Neutrophil (primary cell): ENCODE results near the gene DHRS7B.

ENCODE experiments used
- H3K27ac ChIP-seq: fragments of 200-600 bp; sonication (generic); 2 replicates; pipeline ENCODE4 v1.5.1; 2016; ENCODE audit warnings: mild to moderate bottlenecking, moderate library complexity
- H3K27me3 ChIP-seq: fragments of 200-600 bp; sonication (generic); 2 replicates; pipeline ENCODE4 v1.6.0; 2016; ENCODE audit warnings: mild to moderate bottlenecking
- H3K36me3 ChIP-seq: fragments of 200-600 bp; sonication (generic); 2 replicates; pipeline ENCODE4 v1.5.1; 2017
- H3K4me1 ChIP-seq, 2 experiments: fragments of 200-600 bp in 1 of 2; sonication (generic) in 1 of 2; 1 replicate in 1 of 2; 2 replicates in 1 of 2; pipeline versions ENCODE4 v1.5.1 to v1.6.1; 2013 to 2016; ENCODE audit warnings: low read depth in 1 of 2, low read length in 1 of 2, mild to moderate bottlenecking in 1 of 2, moderate library complexity in 1 of 2; ENCODE audit not compliant: control insufficient read depth in 1 of 2, insufficient read depth in 1 of 2
- H3K4me3 ChIP-seq, 2 experiments: fragments of 200-600 bp in 1 of 2; sonication (generic) in 1 of 2; 1 replicate in 1 of 2; 2 replicates in 1 of 2; pipeline ENCODE4 v1.5.1; 2013 to 2016; ENCODE audit warnings: low read depth in 1 of 2, low read length in 1 of 2, mild to moderate bottlenecking in 1 of 2, moderate library complexity in 1 of 2
- H3K9me3 ChIP-seq: fragments of 200-600 bp; sonication (generic); 2 replicates; pipeline ENCODE4 v1.5.1; 2016
- CTCF ChIP-seq: fragments of 200-600 bp; sonication (generic); IDR thresholded peaks from 2 replicates; pipeline ENCODE4 v1.5.1; 2016; ENCODE audit warnings: antibody characterized with exemption

Gene DHRS7B

GRCh38 chr17:21228845-21229244 lies 102.1 kb downstream of the DHRS7B start:
- Histone ChIP-seq H3K27ac (no peak overlapping the region), H3K27me3 (no peaks in the 10 kb centered on the region), H3K9me3 (no peaks in the 10 kb centered on the region), H3K4me1 (peaks cover 16 to 17% of the 10 kb centered on the region in 2 experiments), H3K4me3 (no peak overlapping the region), H3K36me3 (no peaks in the 10 kb centered on the region)
- no peak for TF ChIP-seq CTCF

- Histone ChIP-seq H3K4me3 (no peak overlapping the region), H3K4me1 (peaks cover under 1 to 3% of the 10 kb centered on the region in 2 experiments), H3K27ac (no peak overlapping the region), H3K27me3 (no peaks in the 10 kb centered on the region), H3K36me3 (no peaks in the 10 kb centered on the region), H3K9me3 (no peaks in the 10 kb centered on the region)
- no peak for TF ChIP-seq CTCF
Observed at GRCh38 chr17:21231533-21231932, 104.8 kb downstream of the DHRS7B start.

GRCh38 chr17:21232033-21232749 lies 105.4 kb downstream of the DHRS7B start:
- no peak for TF ChIP-seq CTCF
- no peaks in the 10 kb centered on the region for H3K9me3 ChIP-seq
- H3K36me3 ChIP-seq, result no peaks in the 10 kb centered on the region
- H3K4me3 ChIP-seq, result no peak overlapping the region
- no peak overlapping the region for H3K27ac ChIP-seq
- no peaks in the 10 kb centered on the region for H3K27me3 ChIP-seq
- H3K4me1 ChIP-seq, result peaks cover 0 to 3% of the 10 kb centered on the region in 2 experiments

- Histone ChIP-seq H3K36me3 (peaks cover 7% of the 10 kb centered on the region), H3K4me3 (no peak overlapping the region), H3K27ac (no peak overlapping the region), H3K9me3 (no peaks in the 10 kb centered on the region), H3K27me3 (no peaks in the 10 kb centered on the region), H3K4me1 (peaks cover 0 to 3% of the 10 kb centered on the region in 2 experiments)
- no peak for TF ChIP-seq CTCF
Observed at GRCh38 chr17:21233581-21234347, 107.0 kb downstream of the DHRS7B start.

- no peak for TF ChIP-seq CTCF
- peaks cover 28% of the 10 kb centered on the region for H3K36me3 ChIP-seq
- H3K4me1 ChIP-seq, result no peaks in the 10 kb centered on the region
- no peaks in the 10 kb centered on the region for H3K27me3 ChIP-seq
- no peak overlapping the region for H3K4me3 ChIP-seq
- H3K27ac ChIP-seq, result no peak overlapping the region
- H3K9me3 ChIP-seq, result no peaks in the 10 kb centered on the region
Observed at GRCh38 chr17:21235921-21236320, 109.2 kb downstream of the DHRS7B start.
